Astrocyte of the hippocampus (primary cell): ENCODE measurements around the gene AXL.

Source experiments
- DNase-seq: peaks from one replicate; pipeline ENCODE4 v3.0.0; 2011; ENCODE audit warnings: low read depth, low spot score

AXL gene

GRCh38 chr19:41235480-41235879 is 16.5 kb downstream of the AXL start:
- no peak for DNase-seq

GRCh38 chr19:41238244-41238643 is 19.2 kb downstream of the AXL start:
- DNase-seq = no peak

- no peak for DNase-seq
Measured at GRCh38 chr19:41239363-41239762, 20.3 kb downstream of the AXL start.

GRCh38 chr19:41239961-41240574 is 21.0 kb downstream of the AXL start:
- no peak for DNase-seq

GRCh38 chr19:41241859-41242258 is 22.8 kb downstream of the AXL start:
- no peak for DNase-seq

GRCh38 chr19:41244117-41244516 is 25.1 kb downstream of the AXL start:
- no peak for DNase-seq

GRCh38 chr19:41245843-41246242 is 26.8 kb downstream of the AXL start:
- no peak for DNase-seq

GRCh38 chr19:41248895-41249294 is 29.9 kb downstream of the AXL start:
- no peak for DNase-seq

- DNase-seq = no peak
Measured at GRCh38 chr19:41249707-41250423, 30.8 kb downstream of the AXL start.

- DNase-seq = no peak
Measured at GRCh38 chr19:41253660-41254059, 34.6 kb downstream of the AXL start.

GRCh38 chr19:41255171-41255570 is 36.1 kb downstream of the AXL start:
- DNase-seq = no peak

GRCh38 chr19:41261474-41262190 is 42.6 kb downstream of the AXL start:
- DNase-seq = no peak

GRCh38 chr19:41263042-41263849 is 44.2 kb downstream of the AXL start:
- DNase-seq = no peak

- DNase-seq = peak; percentile 100
Measured at GRCh38 chr19:41263850-41264580, 45.0 kb downstream of the AXL start, which contains the start of gene HNRNPUL1. HNRNPUL1 (plus strand) TSS chr19:41264372; CDS start chr19:41264504, 132 bp downstream.

- DNase-seq = peak; percentile 65
Measured at GRCh38 chr19:41264581-41265394, 45.8 kb downstream of the AXL start.

GRCh38 chr19:41265395-41266153 is 46.6 kb downstream of the AXL start:
- DNase-seq = peak; percentile 55

- no peak for DNase-seq
Measured at GRCh38 chr19:41269055-41269454, 50.0 kb downstream of the AXL start.

GRCh38 chr19:41269571-41269970 is 50.5 kb downstream of the AXL start:
- DNase-seq = no peak

GRCh38 chr19:41273076-41273475 is 54.1 kb downstream of the AXL start:
- no peak for DNase-seq

- no peak for DNase-seq
Measured at GRCh38 chr19:41274802-41275201, 55.8 kb downstream of the AXL start.
